HEK293T (cell line): ENCODE data around the gene PCAT6.
"Not testable (repeated sequence)": the region's sequence is repeated elsewhere in the genome, so short reads cannot be mapped to it uniquely, and the experiment has no call there.

Experiments used
- CTCF ChIA-PET: fragments of 350-600 bp; formaldehyde crosslinking; extraction: SDS; loops from one replicate; lab custom pipeline; 2021; ENCODE audit warnings: antibody characterized with exemption, inconsistent platforms; lab: Yijun Ruan, JAX
- POLR2A ChIA-PET: fragments of 350-600 bp; formaldehyde crosslinking; extraction: SDS; loops from one replicate; lab custom pipeline; 2020; ENCODE audit warnings: antibody characterized with exemption, inconsistent platforms; lab: Yijun Ruan, JAX
- DNase-seq: peaks from one replicate; pipeline ENCODE4 v3.0.0; 2012; ENCODE audit warnings: mixed read lengths; ENCODE audit errors: extremely low spot score
- ARNT ChIP-seq: fragments of 450-650 bp; IDR thresholded peaks from 2 replicates; pipeline ENCODE4 v1.6.1; 2017; ENCODE audit warnings: mild to moderate bottlenecking
- BHLHE40 ChIP-seq: fragments of 450-650 bp; IDR thresholded peaks from 2 replicates; pipeline ENCODE4 v1.6.1; 2016; ENCODE audit warnings: mild to moderate bottlenecking, moderate library complexity, borderline replicate concordance
- CTBP1 ChIP-seq: fragments of 450-650 bp; IDR thresholded peaks from 2 replicates; pipeline ENCODE4 v1.6.1; 2016; ENCODE audit warnings: borderline replicate concordance
- ELF4 ChIP-seq: fragments of 450-650 bp; IDR thresholded peaks from 2 replicates; pipeline ENCODE4 v1.6.1; 2017; ENCODE audit warnings: antibody characterized with exemption
- FOXA1 ChIP-seq: fragments of 450-650 bp; IDR thresholded peaks from 2 replicates; pipeline ENCODE4 v1.6.1; 2016; ENCODE audit warnings: mild to moderate bottlenecking
- FOXK2 ChIP-seq: fragments of 450-650 bp; IDR thresholded peaks from 2 replicates; pipeline ENCODE4 v1.6.1; 2016; ENCODE audit warnings: mild to moderate bottlenecking
- FOXM1 ChIP-seq: fragments of 450-650 bp; IDR thresholded peaks from 2 replicates; pipeline ENCODE4 v1.6.1; 2017; ENCODE audit warnings: mild to moderate bottlenecking, borderline replicate concordance
- HDGF ChIP-seq: fragments of 450-650 bp; IDR thresholded peaks from 2 replicates; pipeline ENCODE4 v1.6.1; 2017; ENCODE audit warnings: antibody characterized with exemption, borderline replicate concordance
- L3MBTL2 ChIP-seq: fragments of 450-650 bp; conservative IDR thresholded peaks from 2 replicates; pipeline ENCODE4 v1.6.1; 2016; ENCODE audit warnings: mild to moderate bottlenecking
- LEF1 ChIP-seq: fragments of 450-650 bp; IDR thresholded peaks from 2 replicates; pipeline ENCODE4 v1.6.1; 2017; ENCODE audit warnings: mild to moderate bottlenecking, borderline replicate concordance
- NFRKB ChIP-seq: fragments of 450-650 bp; IDR thresholded peaks from 2 replicates; pipeline ENCODE4 v1.6.1; 2016; ENCODE audit warnings: mild to moderate bottlenecking, moderate library complexity
- SP1 ChIP-seq: fragments of 450-650 bp; IDR thresholded peaks from 2 replicates; pipeline ENCODE4 v1.6.1; 2017
- SUZ12 ChIP-seq: fragments of 450-650 bp; IDR thresholded peaks from 2 replicates; pipeline ENCODE4 v1.6.1; 2016; ENCODE audit warnings: mild to moderate bottlenecking
- TARDBP ChIP-seq: fragments of 450-650 bp; IDR thresholded peaks from 2 replicates; pipeline ENCODE4 v1.6.1; 2016
- ZNF384 ChIP-seq: fragments of 450-650 bp; IDR thresholded peaks from 2 replicates; pipeline ENCODE4 v1.6.1; 2016
- TF ChIP-seq, protein P1 (sequence below): fragments of 450-650 bp; IDR thresholded peaks from 2 replicates; pipeline ENCODE4 v1.6.1; 2016

Gene PCAT6

DNA sequence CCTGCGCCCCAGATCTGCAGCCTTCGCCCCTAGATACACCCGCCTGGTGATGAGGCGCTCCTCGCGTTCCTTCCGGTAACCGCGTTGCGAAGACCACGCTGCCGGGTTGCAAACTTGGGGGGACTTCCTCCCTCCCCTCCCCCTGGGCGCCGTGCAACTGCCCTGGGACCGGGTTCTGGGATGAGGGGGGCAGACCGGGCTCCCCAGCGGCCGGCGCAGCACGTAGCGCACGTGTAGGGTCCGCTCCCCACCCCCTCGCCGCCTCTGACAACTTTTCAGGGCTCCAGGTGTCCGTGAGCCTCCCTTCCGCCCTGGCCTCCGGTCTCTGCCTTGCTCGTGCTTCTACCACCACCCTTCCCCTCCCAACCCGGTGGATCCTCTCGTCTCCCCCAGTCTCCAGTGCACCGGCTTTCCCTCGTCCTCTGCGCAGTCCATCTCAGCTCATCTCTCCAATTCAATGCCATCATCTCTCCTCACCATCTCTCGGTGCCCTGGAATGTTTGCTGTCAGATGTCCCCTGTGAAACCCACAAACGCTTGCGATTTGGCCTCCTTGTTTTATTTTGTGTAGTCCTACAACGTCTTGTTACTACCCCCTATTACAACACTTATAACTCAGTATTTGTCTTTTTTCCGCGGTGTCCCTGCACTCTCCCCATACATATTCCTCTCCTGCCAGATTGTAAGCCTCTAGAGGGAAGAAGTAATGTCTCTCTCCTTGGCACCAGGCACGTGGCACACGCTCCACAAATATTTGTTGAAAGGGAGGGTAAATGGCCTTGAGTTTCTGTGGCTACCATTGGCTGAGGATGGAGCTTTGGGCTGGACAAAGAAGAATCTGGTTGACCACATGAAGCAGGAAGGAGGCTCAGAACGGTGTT, 782 bp downstream of the PCAT6 start:
- TF ChIP-seq NFRKB (no peak), L3MBTL2 (peak; percentile 23; the same call in 1 of the 2 replicates)
- POLR2A ChIA-PET: interaction anchor here (0.8 to 1.9 kb wide), 4 partner anchors 10 to 49 kb away, joined by 3 to 9 read pairs (median 4); no protein-coding TSS in a partner anchor
- CTCF ChIA-PET: no interaction called here
- DNase-seq: no peak

DNA sequence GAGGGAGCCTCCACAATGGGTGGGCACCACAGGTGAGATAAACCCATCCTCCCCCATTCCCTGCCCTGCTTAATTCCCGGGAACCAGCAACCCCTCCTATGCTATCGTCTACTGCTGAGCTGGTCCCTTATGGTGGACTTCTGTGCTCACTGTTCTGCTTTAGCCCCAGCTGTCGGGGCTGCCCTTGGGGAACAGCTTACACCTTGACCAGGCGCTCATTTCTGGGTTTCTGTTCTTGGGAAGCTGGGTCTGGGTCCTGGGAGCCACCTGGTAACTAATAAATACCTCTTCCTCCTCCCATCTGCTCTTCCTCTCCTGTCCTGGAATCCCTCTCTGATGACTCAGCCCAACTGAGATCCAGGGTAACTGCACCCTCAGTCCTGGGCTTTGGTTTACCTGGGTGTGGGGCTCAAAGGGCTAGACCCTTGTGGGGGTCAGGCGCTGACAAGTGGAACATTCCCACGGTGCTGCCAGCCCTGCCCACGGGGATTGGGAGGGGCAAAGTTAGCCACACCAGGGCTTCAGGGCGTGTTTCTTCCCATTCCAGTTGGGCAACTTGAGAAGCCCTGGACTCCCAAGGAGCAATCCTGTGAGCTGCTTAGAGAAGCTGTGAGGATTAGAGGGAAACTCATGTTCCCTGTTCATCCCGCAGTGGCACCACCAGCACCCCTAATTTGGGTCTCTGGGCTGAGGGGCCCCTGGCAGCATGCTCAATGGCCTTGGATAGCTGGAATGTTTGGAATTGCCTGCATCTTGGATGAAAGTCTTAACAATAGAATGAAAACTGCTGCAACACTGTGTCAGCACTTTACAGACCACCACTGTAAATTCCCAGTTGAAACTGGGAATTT, 1.6 kb downstream of the PCAT6 start:
- ChIA-PET POLR2A (no interaction called here), CTCF (interaction anchor here (0.6 kb wide), 2 partner anchors 227 to 457 kb away, joined by 3 read pairs; no protein-coding TSS in a partner anchor)
- DNase-seq: no peak
- TF ChIP-seq SP1: no peak
- no peak for TF ChIP-seq ELF4
- no peak for TF ChIP-seq FOXK2
- no peak for TF ChIP-seq CTBP1
- TF ChIP-seq, protein P1, sequence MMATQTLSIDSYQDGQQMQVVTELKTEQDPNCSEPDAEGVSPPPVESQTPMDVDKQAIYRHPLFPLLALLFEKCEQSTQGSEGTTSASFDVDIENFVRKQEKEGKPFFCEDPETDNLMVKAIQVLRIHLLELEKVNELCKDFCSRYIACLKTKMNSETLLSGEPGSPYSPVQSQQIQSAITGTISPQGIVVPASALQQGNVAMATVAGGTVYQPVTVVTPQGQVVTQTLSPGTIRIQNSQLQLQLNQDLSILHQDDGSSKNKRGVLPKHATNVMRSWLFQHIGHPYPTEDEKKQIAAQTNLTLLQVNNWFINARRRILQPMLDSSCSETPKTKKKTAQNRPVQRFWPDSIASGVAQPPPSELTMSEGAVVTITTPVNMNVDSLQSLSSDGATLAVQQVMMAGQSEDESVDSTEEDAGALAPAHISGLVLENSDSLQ: no peak
- no peak for TF ChIP-seq TARDBP
- no peak for TF ChIP-seq HDGF
- no peak for TF ChIP-seq NFRKB
- TF ChIP-seq FOXM1: no peak
- no peak for TF ChIP-seq BHLHE40
- no peak for TF ChIP-seq FOXA1
- no peak for TF ChIP-seq ARNT

DNA sequence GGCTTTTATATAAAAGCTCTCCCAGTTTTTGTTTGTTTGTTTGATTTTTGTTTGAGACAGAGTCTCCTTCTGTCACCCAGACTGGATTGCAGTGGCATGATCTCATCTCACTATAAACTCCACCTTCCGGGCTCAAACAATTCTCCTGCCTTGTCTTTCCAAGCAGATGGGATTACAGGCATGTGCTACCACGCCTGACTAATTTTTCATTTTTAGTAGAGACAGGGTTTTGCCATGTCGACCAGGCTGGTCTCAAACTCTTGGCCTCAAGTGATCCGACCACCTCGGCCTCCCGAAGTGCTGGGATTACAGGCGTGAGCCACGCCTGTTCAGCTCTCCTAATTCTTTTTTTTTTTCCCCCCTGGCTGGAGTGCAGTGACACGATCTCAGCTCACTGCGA, 4.4 kb downstream of the PCAT6 start:
- ChIA-PET CTCF (interaction anchor here (0.6 kb wide), 1 partner anchor 39 kb away, joined by 3 read pairs; no protein-coding TSS in a partner anchor), POLR2A (no interaction called here)
- TF ChIP-seq SUZ12 (no peak), ARNT (no peak), ZNF384 (no peak), FOXK2 (no peak), SP1 (no peak), HDGF (no peak), BHLHE40 (no peak), NFRKB (no peak), CTBP1 (no peak), TARDBP (no peak), ELF4 (no peak), FOXA1 (no peak), LEF1 (no peak), L3MBTL2 (no peak)
- TF ChIP-seq, protein P1: no peak
- DNase-seq: no peak

DNA sequence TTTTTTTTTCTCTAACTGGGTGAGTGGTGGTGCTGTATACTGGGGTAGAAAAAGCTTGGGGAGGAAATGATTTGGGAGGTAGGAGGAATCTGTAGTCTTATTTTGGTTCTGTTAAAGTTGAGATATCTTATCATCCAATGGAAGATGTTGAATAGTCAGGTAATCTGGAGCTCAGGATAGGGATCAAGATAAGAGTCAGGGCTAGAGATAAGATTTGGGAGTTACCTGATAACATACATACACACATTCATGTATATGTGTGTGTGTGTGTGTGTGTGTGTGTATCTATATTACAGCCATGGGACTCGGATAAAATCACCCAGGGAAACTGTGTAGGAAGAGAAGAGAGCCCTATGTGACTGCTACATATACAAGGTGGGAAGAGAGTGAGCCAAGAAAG, 8.1 kb downstream of the PCAT6 start:
- no peak for DNase-seq
- ChIA-PET POLR2A (interaction anchor here (1.0 kb wide), 1 partner anchor 42 kb away, joined by 3 read pairs; no protein-coding TSS in a partner anchor), CTCF (no interaction called here)
- no peak for TF ChIP-seq FOXK2

DNA sequence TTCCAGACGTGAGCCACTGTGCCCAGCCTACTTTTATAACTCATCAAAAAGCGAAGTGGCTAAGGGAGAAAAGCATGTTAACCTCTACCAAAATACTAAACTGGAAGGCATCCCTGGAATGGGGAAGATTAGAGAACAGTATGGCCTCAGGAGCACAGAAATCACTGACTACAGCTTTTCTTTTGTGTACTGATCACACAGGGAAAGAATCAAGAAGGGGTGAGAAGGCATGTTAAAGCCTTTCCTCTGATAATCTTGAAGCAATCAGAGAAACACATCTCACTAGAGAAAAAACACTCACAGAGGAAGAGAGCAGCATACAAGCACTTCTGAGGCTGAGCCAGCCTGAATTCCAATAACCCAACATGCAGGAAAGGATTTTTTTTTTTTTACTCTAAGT, 10.7 kb downstream of the PCAT6 start:
- DNase-seq: no peak
- ChIA-PET POLR2A (interaction anchor here (1.1 kb wide), 1 partner anchor 11 kb away, joined by 5 read pairs; the partner anchor contains the start of gene PCAT6), CTCF (no interaction called here)
- TF ChIP-seq SUZ12: no peak
- no peak for TF ChIP-seq ELF4
- TF ChIP-seq ARNT: no peak
- TF ChIP-seq FOXK2: no peak
- TF ChIP-seq FOXM1: no peak
- TF ChIP-seq, protein P1: no peak
- no peak for TF ChIP-seq HDGF
- no peak for TF ChIP-seq FOXA1
- TF ChIP-seq TARDBP: no peak
- TF ChIP-seq ZNF384: no peak
- TF ChIP-seq L3MBTL2: no peak
- TF ChIP-seq NFRKB: no peak
- no peak for TF ChIP-seq SP1
- TF ChIP-seq LEF1: no peak

DNA sequence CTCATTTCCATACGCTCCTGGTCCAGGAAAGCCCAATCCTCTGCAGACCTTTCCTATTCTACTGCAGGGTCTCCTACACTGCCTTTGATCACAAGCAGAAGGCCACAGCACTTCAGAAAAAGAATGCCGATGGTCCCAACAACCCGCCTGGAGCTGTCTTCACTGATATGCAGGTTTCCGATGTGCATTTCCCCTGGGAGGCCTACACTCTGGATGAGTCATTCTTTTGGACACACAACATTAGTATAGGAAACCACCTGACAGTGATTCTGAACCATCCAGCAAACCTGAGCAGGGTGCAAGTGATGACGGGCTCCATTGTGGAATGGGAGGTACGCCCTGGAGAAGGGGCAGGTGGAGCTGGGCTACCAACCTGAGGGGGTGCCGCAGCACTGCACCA, 15.0 kb downstream of the PCAT6 start:
- ChIA-PET POLR2A (no interaction called here), CTCF (no interaction called here)
- TF ChIP-seq ELF4 (no peak), FOXM1 (no peak), ZNF384 (no peak), SUZ12 (no peak), L3MBTL2 (no peak), BHLHE40 (no peak), SP1 (no peak), FOXA1 (no peak), NFRKB (no peak), CTBP1 (no peak)
- TF ChIP-seq, protein P1: no peak
- DNase-seq: no peak

DNA sequence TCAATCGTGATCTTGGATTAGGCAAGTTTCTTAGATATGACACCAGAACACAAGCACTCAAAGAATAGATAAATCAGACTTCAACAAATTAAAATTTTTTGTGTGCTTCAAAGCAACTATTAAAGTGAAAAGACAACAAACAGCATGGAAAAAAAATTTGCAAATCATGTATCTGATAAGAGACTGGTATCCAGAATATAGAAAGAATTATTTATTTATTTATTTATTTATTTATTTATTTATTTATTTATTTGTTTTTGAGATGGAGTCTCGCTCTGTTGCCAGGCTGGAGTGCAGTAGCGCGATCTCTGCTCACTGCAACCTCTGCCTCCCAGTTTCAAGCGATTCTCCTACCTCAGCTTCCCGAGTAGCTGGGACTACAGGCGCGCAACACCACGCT, 18.5 kb downstream of the PCAT6 start:
- CTCF ChIA-PET, POLR2A ChIA-PET, DNase-seq: not testable (repeated sequence)
